H7 (cell line): ENCODE results near the gene CFAP54. TPM values are rescaled to one million over a fixed set of nuclear protein-coding genes. Genes with fewer than 3 reads are reported as not detected.
"Not testable (repeated sequence)": the region's sequence is repeated elsewhere in the genome, so short reads cannot be mapped to it uniquely, and the experiment has no call there.

ENCODE experiments used
- DNase-seq: peaks from one replicate; pipeline ENCODE4 v3.0.0; 2012
- H3K27me3 ChIP-seq: 2 replicates; pipeline ENCODE4 v1.6.0; 2011; ENCODE audit warnings: mild to moderate bottlenecking, low read length; ENCODE audit not compliant: control insufficient read depth, insufficient read depth
- H3K36me3 ChIP-seq: replicated peaks from 2 replicates; pipeline ENCODE4 v1.5.1; 2011; ENCODE audit warnings: low read length; ENCODE audit not compliant: control insufficient read depth, insufficient read depth
- H3K4me3 ChIP-seq: 2 replicates; pipeline ENCODE4 v1.5.1; 2011; ENCODE audit warnings: low read depth, mild to moderate bottlenecking, control low read depth, low read length, moderate library complexity; ENCODE audit not compliant: insufficient read depth
- total RNA-seq: library from RNA; depleted of rRNA; stranded (reverse); fragments of >200 nt; shearing (Covaris generic); gene quantifications from 2 replicates; pipeline ENCODE4 v1.2.3, GENCODE V29; 2014

The CFAP54 gene
- total RNA-seq, 1 experiment from 2014 or later = not detected

- H3K27me3 ChIP-seq = no peaks in the 10 kb centered on the region
- DNase-seq = no peak
- H3K4me3 ChIP-seq = no peak overlapping the region
- H3K36me3 ChIP-seq = no peaks in the 10 kb centered on the region
Measured at GRCh38 chr12:96677363-96677762, 188.0 kb downstream of the CFAP54 start.

GRCh38 chr12:96687719-96688118 is 198.3 kb downstream of the CFAP54 start:
- Histone ChIP-seq H3K4me3 (no peak overlapping the region), H3K36me3 (no peaks in the 10 kb centered on the region), H3K27me3 (no peaks in the 10 kb centered on the region)
- no peak for DNase-seq

- no peak for DNase-seq
- no peaks in the 10 kb centered on the region for H3K27me3 ChIP-seq
- no peak overlapping the region for H3K4me3 ChIP-seq
- H3K36me3 ChIP-seq = no peaks in the 10 kb centered on the region
Measured at GRCh38 chr12:96698521-96698920, 209.1 kb downstream of the CFAP54 start.

GRCh38 chr12:96698965-96699364 is 209.6 kb downstream of the CFAP54 start:
- Histone ChIP-seq H3K4me3 (no peak overlapping the region), H3K27me3 (no peaks in the 10 kb centered on the region), H3K36me3 (no peaks in the 10 kb centered on the region)
- no peak for DNase-seq

GRCh38 chr12:96701856-96702255 is 212.5 kb downstream of the CFAP54 start:
- Histone ChIP-seq H3K27me3 (no peaks in the 10 kb centered on the region), H3K36me3 (no peaks in the 10 kb centered on the region), H3K4me3 (no peak overlapping the region)
- no peak for DNase-seq

GRCh38 chr12:96710127-96710745 is 220.9 kb downstream of the CFAP54 start:
- H3K27me3 ChIP-seq = no peaks in the 10 kb centered on the region
- H3K4me3 ChIP-seq = no peak overlapping the region
- peak; percentile 18 for DNase-seq
- H3K36me3 ChIP-seq = no peaks in the 10 kb centered on the region

- no peak for DNase-seq
- Histone ChIP-seq H3K36me3 (no peaks in the 10 kb centered on the region), H3K4me3 (no peak overlapping the region), H3K27me3 (no peaks in the 10 kb centered on the region)
Measured at GRCh38 chr12:96711364-96711763, 222.0 kb downstream of the CFAP54 start.

GRCh38 chr12:96714199-96714598 is 224.8 kb downstream of the CFAP54 start:
- no peak for DNase-seq
- Histone ChIP-seq H3K36me3 (no peaks in the 10 kb centered on the region), H3K27me3 (no peaks in the 10 kb centered on the region), H3K4me3 (no peak overlapping the region)

- no peak overlapping the region for H3K4me3 ChIP-seq
- no peaks in the 10 kb centered on the region for H3K36me3 ChIP-seq
- DNase-seq = no peak
- no peaks in the 10 kb centered on the region for H3K27me3 ChIP-seq
Measured at GRCh38 chr12:96719660-96720362, 230.4 kb downstream of the CFAP54 start.

- DNase-seq = peak; percentile 24
- no peaks in the 10 kb centered on the region for H3K27me3 ChIP-seq
- H3K4me3 ChIP-seq = no peak overlapping the region
- H3K36me3 ChIP-seq = no peaks in the 10 kb centered on the region
Measured at GRCh38 chr12:96720363-96720705, 231.0 kb downstream of the CFAP54 start.

- not testable (repeated sequence) for H3K36me3 ChIP-seq, H3K27me3 ChIP-seq, H3K4me3 ChIP-seq, DNase-seq
Measured at GRCh38 chr12:96729466-96729865, 240.1 kb downstream of the CFAP54 start.

GRCh38 chr12:96729886-96730285 is 240.5 kb downstream of the CFAP54 start:
- Histone ChIP-seq H3K36me3 (no peaks in the 10 kb centered on the region), H3K27me3 (no peaks in the 10 kb centered on the region), H3K4me3 (no peak overlapping the region)
- no peak for DNase-seq

- Histone ChIP-seq H3K36me3 (no peaks in the 10 kb centered on the region), H3K4me3 (no peak overlapping the region), H3K27me3 (no peaks in the 10 kb centered on the region)
- DNase-seq = no peak
Measured at GRCh38 chr12:96743606-96744005, 254.2 kb downstream of the CFAP54 start.

- DNase-seq = peak; percentile 8
- Histone ChIP-seq H3K36me3 (no peaks in the 10 kb centered on the region), H3K4me3 (no peak overlapping the region), H3K27me3 (no peaks in the 10 kb centered on the region)
Measured at GRCh38 chr12:96749999-96750398, 260.6 kb downstream of the CFAP54 start.

GRCh38 chr12:96751626-96752025 is 262.2 kb downstream of the CFAP54 start:
- no peaks in the 10 kb centered on the region for H3K36me3 ChIP-seq
- DNase-seq = no peak
- no peak overlapping the region for H3K4me3 ChIP-seq
- H3K27me3 ChIP-seq = no peaks in the 10 kb centered on the region
